GM21529 (cell line): ENCODE measurements around the gene CNGA3.
"Not testable (repeated sequence)": the region's sequence is repeated elsewhere in the genome, so short reads cannot be mapped to it uniquely, and the experiment has no call there.

ENCODE experiments used
- ATAC-seq: cut with Tn5 transposase; IDR thresholded peaks from one replicate; pipeline ENCODE4 v1.9.1; 2021; ENCODE audit not compliant: unreplicated experiment

The CNGA3 gene

GRCh38 chr2:98346311-98347236, at the start of gene CNGA3:
Gene CNGA3 (plus strand): TSS chr2:98346456. CDS start chr2:98369976, 23,520 bp downstream.
- ATAC-seq: no peak

- ATAC-seq: no peak
These were observed 48.2 kb upstream of the CNGA3 start for GRCh38 chr2:98297817-98298682.

GRCh38 chr2:98298683-98299164, 47.5 kb upstream of the CNGA3 start:
- ATAC-seq: no peak

GRCh38 chr2:98299211-98299905, 46.9 kb upstream of the CNGA3 start:
- ATAC-seq: no peak

- no peak for ATAC-seq
These were observed 45.9 kb upstream of the CNGA3 start for GRCh38 chr2:98300141-98300874.

- ATAC-seq: no peak
These were observed 44.8 kb upstream of the CNGA3 start for GRCh38 chr2:98301469-98301868.

GRCh38 chr2:98307131-98307696, 39.0 kb upstream of the CNGA3 start:
- not testable (repeated sequence) for ATAC-seq

- ATAC-seq: no peak
These were observed 38.2 kb upstream of the CNGA3 start for GRCh38 chr2:98308068-98308467.

GRCh38 chr2:98308532-98308931, 37.7 kb upstream of the CNGA3 start:
- ATAC-seq: no peak

- no peak for ATAC-seq
These were observed 36.7 kb upstream of the CNGA3 start for GRCh38 chr2:98309580-98309979.

- no peak for ATAC-seq
These were observed 36.2 kb upstream of the CNGA3 start for GRCh38 chr2:98310010-98310409.

GRCh38 chr2:98311090-98311489, 35.2 kb upstream of the CNGA3 start:
- ATAC-seq: no peak

GRCh38 chr2:98311771-98312545, 34.3 kb upstream of the CNGA3 start:
- ATAC-seq: no peak

GRCh38 chr2:98313492-98314250, 32.6 kb upstream of the CNGA3 start:
- ATAC-seq: no peak

- no peak for ATAC-seq
These were observed 32.0 kb upstream of the CNGA3 start for GRCh38 chr2:98314251-98314650.

- ATAC-seq: no peak
These were observed 30.3 kb upstream of the CNGA3 start for GRCh38 chr2:98315957-98316356.

GRCh38 chr2:98317214-98317613, 29.0 kb upstream of the CNGA3 start:
- no peak for ATAC-seq

GRCh38 chr2:98320171-98320570, 26.1 kb upstream of the CNGA3 start:
- ATAC-seq: not testable (repeated sequence)
